HG02852 (cell line): ENCODE measurements around the gene NRN1L.
A peak's percentile ranks its signal among the peaks of the same experiment; 100 is the strongest.

Source experiments
- ATAC-seq: cut with Tn5 transposase; IDR thresholded peaks from one replicate; pipeline ENCODE4 v1.9.1; 2021; ENCODE audit warnings: mild to moderate bottlenecking, moderate library complexity; ENCODE audit not compliant: unreplicated experiment

The NRN1L gene

GRCh38 chr16:67934306-67935100 lies 49.8 kb downstream of the NRN1L start:
- ATAC-seq: no peak

GRCh38 chr16:67935101-67935401 lies 50.4 kb downstream of the NRN1L start:
- ATAC-seq: no peak

- ATAC-seq: peak; percentile 86
These were observed 50.9 kb downstream of the NRN1L start for GRCh38 chr16:67935402-67936123.
